GM12878 (cell line): ENCODE measurements around the gene ZNF577. TPM values are rescaled to one million over a fixed set of nuclear protein-coding genes. Genes with fewer than 3 reads are reported as not detected.
A peak's percentile ranks its signal among the peaks of the same experiment; 100 is the strongest.

Experiments used
- ATAC-seq: fragments of 200-7000 bp; cut with Tn5 transposase; 3 replicates; pipeline ENCODE4 v1.9.1; 2020; ENCODE audit warnings: mild to moderate bottlenecking, moderate library complexity
- BruUV-seq: library from RNA; stranded (reverse); fragments of 400-500 nt; replicated peaks from 2 replicates; lab custom pipeline; 2021; lab: Mats Ljungman, UMichigan
- CTCF ChIA-PET: fragments of 300-600 bp; sonication (Branson Sonifier 250); formaldehyde crosslinking; extraction: SDS; loops from one replicate; lab custom pipeline; 2021; ENCODE audit warnings: inconsistent platforms; lab: Yijun Ruan, JAX
- POLR2A ChIA-PET: fragments of 350-600 bp; formaldehyde crosslinking; extraction: SDS; loops from one replicate; lab custom pipeline; 2021; ENCODE audit warnings: inconsistent platforms; lab: Charles Lee
- RAD21 ChIA-PET: fragments of 300-600 bp; sonication (Branson Sonifier 250); formaldehyde crosslinking; loops from one replicate; lab custom pipeline; 2023; ENCODE audit warnings: antibody characterized with exemption; ENCODE audit not compliant: unreplicated experiment; lab: Charles Lee
- SMC1A ChIA-PET: fragments of 300-600 bp; sonication (Branson Sonifier 250); formaldehyde crosslinking; loops from one replicate; lab custom pipeline; 2023; ENCODE audit not compliant: unreplicated experiment, uncharacterized antibody; lab: Charles Lee
- DNase-seq: peaks from one replicate; pipeline ENCODE4 v3.0.0-alpha.2; 2011; ENCODE audit warnings: low read depth, low spot score
- FAIRE-seq: peaks from 3 replicates; lab custom pipeline; 2011; peaks lifted over from hg19 to GRCh38; lab: Jason Lieb, UNC
- H2AFZ ChIP-seq: 2 replicates; pipeline ENCODE4 v1.6.0; 2011; ENCODE audit warnings: low read depth, low read length, control low read depth; ENCODE audit not compliant: control insufficient read depth
- H3K27ac ChIP-seq: 2 replicates; pipeline ENCODE4 v1.5.1; 2011; ENCODE audit warnings: control low read depth; ENCODE audit not compliant: control insufficient read depth, insufficient read depth
- H3K27me3 ChIP-seq, 2 experiments: replicated peaks in 1 of 2; 2 replicates each; pipeline versions ENCODE4 v1.6.0 to v1.6.1; 2011; ENCODE audit warnings: low read length in 1 of 2; ENCODE audit not compliant: control insufficient read depth in 2 of 2, insufficient read depth in 2 of 2
- H3K36me3 ChIP-seq, 2 experiments: 2 replicates each; pipeline ENCODE4 v1.5.1; 2011; ENCODE audit warnings: low read length in 1 of 2; ENCODE audit not compliant: control insufficient read depth in 2 of 2, insufficient read depth in 2 of 2
- H3K4me1 ChIP-seq: 2 replicates; pipeline ENCODE4 v1.6.1; 2011; ENCODE audit warnings: mild to moderate bottlenecking, low read length, moderate library complexity, mixed read lengths; ENCODE audit not compliant: control insufficient read depth, insufficient read depth
- H3K4me2 ChIP-seq: 2 replicates; pipeline ENCODE4 v1.6.0; 2011; ENCODE audit warnings: control low read depth; ENCODE audit not compliant: control insufficient read depth, insufficient read depth
- H3K4me3 ChIP-seq: fragments of 200-600 bp; sonication (generic); 2 replicates; pipeline ENCODE4 v1.5.1; 2016
- H3K79me2 ChIP-seq: 2 replicates; pipeline ENCODE4 v1.6.0; 2011; ENCODE audit warnings: low read length; ENCODE audit not compliant: control insufficient read depth, insufficient read depth
- H3K9ac ChIP-seq: 2 replicates; pipeline ENCODE4 v1.8.0; 2011; ENCODE audit warnings: low read length, control low read depth, mixed read lengths; ENCODE audit not compliant: control insufficient read depth, insufficient read depth
- H3K9me3 ChIP-seq: replicated peaks from 3 replicates; pipeline ENCODE4 v1.5.1; 2011; ENCODE audit warnings: mild to moderate bottlenecking, low read length; ENCODE audit not compliant: control insufficient read depth, insufficient read depth
- H4K20me1 ChIP-seq: 2 replicates; pipeline ENCODE4 v1.6.0; 2011; ENCODE audit not compliant: control insufficient read depth, insufficient read depth
- ASH2L ChIP-seq: fragments of 300-600, 200-600 bp; sonication (generic); IDR thresholded peaks from 2 replicates; pipeline ENCODE4 v1.6.1; 2017; ENCODE audit warnings: low read depth, mild to moderate bottlenecking, borderline replicate concordance
- CHD2 ChIP-seq: IDR thresholded peaks from 2 replicates; pipeline ENCODE4 v1.6.1; 2011; ENCODE audit warnings: low read depth, low read length, improper control_type of control experiment, borderline replicate concordance
- ETV6 ChIP-seq, 2 experiments: fragments of 450-650 bp in 1 of 2; IDR thresholded peaks in 1 of 2; conservative IDR thresholded peaks in 1 of 2; 2 replicates each; pipeline ENCODE4 v1.6.1; 2014; ENCODE audit warnings: antibody characterized with exemption in 1 of 2, borderline replicate concordance in 1 of 2, low read depth in 1 of 2, mild to moderate bottlenecking in 1 of 2, moderate library complexity in 1 of 2
- HDGF ChIP-seq: fragments of 450-650 bp; IDR thresholded peaks from 2 replicates; pipeline ENCODE4 v1.6.1; 2016; ENCODE audit warnings: antibody characterized with exemption
- IRF4 ChIP-seq: IDR thresholded peaks from 2 replicates; pipeline ENCODE4 v1.6.1; 2011; ENCODE audit warnings: low read depth, low read length
- MTA3 ChIP-seq: IDR thresholded peaks from 2 replicates; pipeline ENCODE4 v1.6.1; 2012; ENCODE audit warnings: low read length, inconsistent platforms, borderline replicate concordance
- MXI1 ChIP-seq: fragments of 150-350 bp; IDR thresholded peaks from 2 replicates; pipeline ENCODE4 v1.6.1; 2011; ENCODE audit warnings: low read depth, mild to moderate bottlenecking, inconsistent platforms, low read length, improper control_type of control experiment
- PAX8 ChIP-seq: fragments of 450-650 bp; IDR thresholded peaks from 2 replicates; pipeline ENCODE4 v1.6.1; 2017; ENCODE audit warnings: mild to moderate bottlenecking, moderate library complexity
- SIX5 ChIP-seq: IDR thresholded peaks from 2 replicates; pipeline ENCODE4 v1.6.1; 2011; ENCODE audit warnings: mild to moderate bottlenecking, low read depth, low read length, moderate library complexity; ENCODE audit not compliant: severe bottlenecking
- STAT3 ChIP-seq: IDR thresholded peaks from 2 replicates; pipeline ENCODE4 v1.6.1; 2011; ENCODE audit warnings: low read depth, low read length, improper control_type of control experiment
- ZNF274 ChIP-seq: IDR thresholded peaks from one replicate; pipeline ENCODE4 v1.8.0; 2011; ENCODE audit not compliant: insufficient read length, insufficient read depth
- WGBS: methylation state at CpG from one replicate; pipeline ENCODE4 v1.1.6; 2016; ENCODE audit warnings: low lambda C conversion rate; ENCODE audit not compliant: insufficient replicate concordance, insufficient coverage; ENCODE audit errors: missing lambda C conversion rate; 5-methylcytosine and 5-hydroxymethylcytosine counted together
- in situ Hi-C: fragments of 300-500 bp; cut with MboI; formaldehyde crosslinking; loops from 9 replicates; pipeline ENCODE4 v1.14.3; 2018; ENCODE audit warnings: mixed read lengths
- intact Hi-C: fragments of 100-400 bp; cut with micrococcal nuclease; formaldehyde crosslinking; loops from one replicate; pipeline ENCODE4 v1.14.2; 2022; ENCODE audit not compliant: unreplicated experiment
- polyA plus RNA-seq, 11 experiments: library from polyadenylated mRNA; depleted of rRNA in 4 of 11; unstranded in 6 of 11; stranded (reverse) in 5 of 11; fragments of >200 nt; fragmentation: Nextera tagmentation in 4 of 11; fragmentation: Illumina TruSeq in 1 of 11; extraction: Ambion mirVana in 4 of 11; extraction: Trizol in 1 of 11; gene quantifications; 1 replicate in 1 of 11; 2 replicates in 10 of 11; pipeline versions ENCODE4 v1.2.1 to v1.2.3, GENCODE V29; 2011 to 2016; ENCODE audit warnings: inconsistent platforms in 2 of 11, missing spikeins in 2 of 11, low read depth in 1 of 11
- total RNA-seq, 4 experiments: library from RNA; depleted of rRNA in 3 of 4; stranded (reverse); fragments of >200 nt in 3 of 4; fragmentation: Illumina TruSeq in 1 of 4; extraction: Trizol in 1 of 4; gene quantifications; 2 replicates each; pipeline versions ENCODE4 v1.2.1 to v1.2.3, GENCODE V29; 2013 to 2021
- TF ChIP-seq, protein P1 (sequence below): fragments of 450-650 bp; IDR thresholded peaks from 2 replicates; pipeline ENCODE4 v1.6.1; 2016; ENCODE audit warnings: mild to moderate bottlenecking
- TF ChIP-seq, protein P2 (sequence below): IDR thresholded peaks from 2 replicates; pipeline ENCODE4 v1.6.1; 2012; ENCODE audit warnings: mild to moderate bottlenecking, low read depth, low read length

The ZNF577 gene
- total and polyA plus RNA-seq, 10 of the 15 experiments (the other 5 are each of a cell fraction or from before 2014, with no cell fraction given): 1.0 to 6.1 (median 4.5) TPM

DNA sequence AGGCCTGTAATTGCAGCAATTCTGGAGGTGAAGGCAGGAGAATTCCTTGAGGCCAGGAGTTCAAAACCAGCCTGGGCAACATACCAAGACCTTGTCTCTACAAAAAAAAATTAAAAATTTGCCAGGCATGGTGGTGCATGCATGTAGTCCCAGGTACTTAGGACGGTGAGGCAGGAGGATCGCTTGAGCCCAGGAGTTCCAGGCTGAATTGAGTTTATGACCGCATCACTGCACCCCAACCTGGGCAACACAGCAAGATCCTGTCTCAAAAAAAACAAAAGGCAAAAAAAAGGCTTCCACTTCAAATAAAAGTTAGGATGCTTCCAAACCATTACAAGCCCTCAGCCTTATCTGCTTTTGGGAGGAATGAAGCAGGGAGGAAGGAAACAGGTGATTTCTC lies 5.2 kb downstream of the ZNF577 start:
- POLR2A ChIA-PET: no interaction called here
- intact Hi-C loops (no loop called here), in situ Hi-C loops (no loop called here)

DNA sequence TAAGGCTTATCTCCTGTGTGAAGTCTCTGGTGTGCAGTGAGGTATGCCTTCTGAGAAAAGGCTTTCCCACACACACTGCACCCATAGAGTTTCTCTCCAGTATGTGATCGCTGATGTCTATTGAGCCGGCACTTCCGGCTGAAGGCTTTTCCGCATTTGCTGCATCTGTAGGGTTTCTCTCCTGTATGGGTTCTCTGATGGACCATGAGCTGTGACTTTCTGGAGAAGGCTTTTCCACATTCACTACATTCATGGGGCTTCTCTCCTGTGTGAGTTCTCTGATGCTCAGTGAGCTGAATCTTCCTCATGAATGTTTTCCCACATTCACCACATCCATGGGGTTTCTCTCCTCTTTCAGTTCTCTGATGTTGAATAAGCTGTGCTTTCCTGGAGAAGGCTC lies 14.7 kb downstream of the ZNF577 start:
- SMC1A ChIA-PET: no interaction called here
- in situ Hi-C loops: no loop called here
- H3K36me3 ChIP-seq: peaks cover 0 to 2% of the 10 kb centered on the region in 2 experiments; a peak in 2 of 4 replicates
- no peak overlapping the region for H3K9ac ChIP-seq
- 95% methylated on average over 4 of the region's 4 CpGs for WGBS
- peaks cover 20% of the 10 kb centered on the region for H3K9me3 ChIP-seq
- no peaks in the 10 kb centered on the region for H3K27me3 ChIP-seq
- no peaks in the 10 kb centered on the region for H4K20me1 ChIP-seq
- no peak overlapping the region for H3K4me2 ChIP-seq
- DNase-seq (no peak), ATAC-seq (no peak), FAIRE-seq (no peak)
- TF ChIP-seq, protein P1, sequence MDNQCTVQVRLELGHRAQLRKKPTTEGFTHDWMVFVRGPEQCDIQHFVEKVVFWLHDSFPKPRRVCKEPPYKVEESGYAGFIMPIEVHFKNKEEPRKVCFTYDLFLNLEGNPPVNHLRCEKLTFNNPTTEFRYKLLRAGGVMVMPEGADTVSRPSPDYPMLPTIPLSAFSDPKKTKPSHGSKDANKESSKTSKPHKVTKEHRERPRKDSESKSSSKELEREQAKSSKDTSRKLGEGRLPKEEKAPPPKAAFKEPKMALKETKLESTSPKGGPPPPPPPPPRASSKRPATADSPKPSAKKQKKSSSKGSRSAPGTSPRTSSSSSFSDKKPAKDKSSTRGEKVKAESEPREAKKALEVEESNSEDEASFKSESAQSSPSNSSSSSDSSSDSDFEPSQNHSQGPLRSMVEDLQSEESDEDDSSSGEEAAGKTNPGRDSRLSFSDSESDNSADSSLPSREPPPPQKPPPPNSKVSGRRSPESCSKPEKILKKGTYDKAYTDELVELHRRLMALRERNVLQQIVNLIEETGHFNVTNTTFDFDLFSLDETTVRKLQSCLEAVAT: no peak
- TF ChIP-seq, protein P2, sequence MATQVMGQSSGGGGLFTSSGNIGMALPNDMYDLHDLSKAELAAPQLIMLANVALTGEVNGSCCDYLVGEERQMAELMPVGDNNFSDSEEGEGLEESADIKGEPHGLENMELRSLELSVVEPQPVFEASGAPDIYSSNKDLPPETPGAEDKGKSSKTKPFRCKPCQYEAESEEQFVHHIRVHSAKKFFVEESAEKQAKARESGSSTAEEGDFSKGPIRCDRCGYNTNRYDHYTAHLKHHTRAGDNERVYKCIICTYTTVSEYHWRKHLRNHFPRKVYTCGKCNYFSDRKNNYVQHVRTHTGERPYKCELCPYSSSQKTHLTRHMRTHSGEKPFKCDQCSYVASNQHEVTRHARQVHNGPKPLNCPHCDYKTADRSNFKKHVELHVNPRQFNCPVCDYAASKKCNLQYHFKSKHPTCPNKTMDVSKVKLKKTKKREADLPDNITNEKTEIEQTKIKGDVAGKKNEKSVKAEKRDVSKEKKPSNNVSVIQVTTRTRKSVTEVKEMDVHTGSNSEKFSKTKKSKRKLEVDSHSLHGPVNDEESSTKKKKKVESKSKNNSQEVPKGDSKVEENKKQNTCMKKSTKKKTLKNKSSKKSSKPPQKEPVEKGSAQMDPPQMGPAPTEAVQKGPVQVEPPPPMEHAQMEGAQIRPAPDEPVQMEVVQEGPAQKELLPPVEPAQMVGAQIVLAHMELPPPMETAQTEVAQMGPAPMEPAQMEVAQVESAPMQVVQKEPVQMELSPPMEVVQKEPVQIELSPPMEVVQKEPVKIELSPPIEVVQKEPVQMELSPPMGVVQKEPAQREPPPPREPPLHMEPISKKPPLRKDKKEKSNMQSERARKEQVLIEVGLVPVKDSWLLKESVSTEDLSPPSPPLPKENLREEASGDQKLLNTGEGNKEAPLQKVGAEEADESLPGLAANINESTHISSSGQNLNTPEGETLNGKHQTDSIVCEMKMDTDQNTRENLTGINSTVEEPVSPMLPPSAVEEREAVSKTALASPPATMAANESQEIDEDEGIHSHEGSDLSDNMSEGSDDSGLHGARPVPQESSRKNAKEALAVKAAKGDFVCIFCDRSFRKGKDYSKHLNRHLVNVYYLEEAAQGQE: no peak
- TF ChIP-seq ETV6 (conservative IDR thresholded peaks at IDR 0.05 in 1 of 2, IDR thresholded peaks at IDR 0.05 in 1 of 2; ENCODE audit: borderline replicate concordance in 1 of 2, low read depth in 1 of 2): no peak
- no peak for TF ChIP-seq HDGF
- no peak for TF ChIP-seq MXI1
- TF ChIP-seq ASH2L: no peak
- peak; percentile 27 for TF ChIP-seq ZNF274
- no peak overlapping the region for H2AFZ ChIP-seq
- intact Hi-C loops: no loop called here
- POLR2A ChIA-PET: no interaction called here
- H3K79me2 ChIP-seq: no peaks in the 10 kb centered on the region
- RAD21 ChIA-PET: no interaction called here
- CTCF ChIA-PET: no interaction called here
- no peaks in the 10 kb centered on the region for H3K4me1 ChIP-seq
- no peak overlapping the region for H3K4me3 ChIP-seq
- no TSS peak for BruUV-seq
- H3K27ac ChIP-seq: no peak overlapping the region

More for the DNA sequence above, 5.2 kb downstream of the ZNF577 start:
- RAD21 ChIA-PET: no interaction called here
- CTCF ChIA-PET: no interaction called here
- ATAC-seq (no peak), DNase-seq (no peak), FAIRE-seq (no peak)
- no peak overlapping the region for H3K9ac ChIP-seq
- no peaks in the 10 kb centered on the region for H3K36me3 ChIP-seq
- H3K79me2 ChIP-seq: no peaks in the 10 kb centered on the region
- no TSS peak for BruUV-seq
- TF ChIP-seq PAX8 (no peak), IRF4 (no peak), MTA3 (no peak), STAT3 (no peak), CHD2 (no peak), SIX5 (no peak)
- H3K27ac ChIP-seq: no peak overlapping the region
- no peak overlapping the region for H2AFZ ChIP-seq
- no peak overlapping the region for H3K4me3 ChIP-seq
- H3K4me1 ChIP-seq: no peaks in the 10 kb centered on the region
- SMC1A ChIA-PET: no interaction called here
- no peaks in the 10 kb centered on the region for H3K27me3 ChIP-seq
- H3K4me2 ChIP-seq: no peak overlapping the region
- no peaks in the 10 kb centered on the region for H4K20me1 ChIP-seq
- peaks cover 9% of the 10 kb centered on the region; the same call in 2 of the 3 replicates for H3K9me3 ChIP-seq
- 97% methylated on average over 3 of the region's 3 CpGs for WGBS
